Transverse colon (tissue), 4 donors: ENCODE data around the gene TRAPPC2. TPM values are rescaled to one million over a fixed set of nuclear protein-coding genes. Genes with fewer than 3 reads are reported as not detected.
A peak's percentile ranks its signal among the peaks of the same experiment; 100 is the strongest.

Source experiments
- DNase-seq: peaks from one replicate; pipeline ENCODE4 v3.0.0-alpha.2; 2019
- H3K27ac ChIP-seq, 4 donors: fragments of 200-600 bp; sonication (generic); 2 replicates each; pipeline ENCODE4 v1.5.1; 2016 to 2018; ENCODE audit warnings: inconsistent platforms in 4 of 4
- H3K27me3 ChIP-seq: fragments of 200-600 bp; sonication (generic); 2 replicates; pipeline ENCODE4 v1.5.1; 2017; ENCODE audit warnings: inconsistent platforms
- H3K36me3 ChIP-seq, 4 donors: fragments of 200-600 bp; sonication (generic); 2 replicates each; pipeline ENCODE4 v1.5.1; 2017 to 2019; ENCODE audit warnings: inconsistent platforms in 4 of 4
- H3K4me1 ChIP-seq, 4 donors: fragments of 200-600 bp; sonication (generic); 2 replicates each; pipeline ENCODE4 v1.5.1; 2017 to 2020; ENCODE audit warnings: inconsistent platforms in 4 of 4
- H3K4me3 ChIP-seq, 4 donors: fragments of 200-600 bp; sonication (generic); 1 replicate in 1 of 4; 2 replicates in 3 of 4; pipeline versions ENCODE4 v1.5.1 to v1.6.1; 2017 to 2019; ENCODE audit warnings: inconsistent platforms in 4 of 4
- H3K9me3 ChIP-seq, 2 donors: fragments of 200-600 bp; sonication (generic); 2 replicates each; pipeline ENCODE4 v1.5.1; 2017 to 2019; ENCODE audit warnings: inconsistent platforms in 2 of 2
- EP300 ChIP-seq: sonication (generic); formaldehyde crosslinking; IDR thresholded peaks from one replicate; pipeline ENCODE4 v1.6.1; 2017; ENCODE audit warnings: antibody characterized with exemption, low read depth
- POLR2A ChIP-seq: fragments of 450-650 bp; IDR thresholded peaks from one replicate; pipeline ENCODE4 v1.6.1; 2016; ENCODE audit warnings: antibody characterized with exemption, mild to moderate bottlenecking, moderate library complexity
- POLR2AphosphoS5 ChIP-seq, 3 donors: sonication (generic); formaldehyde crosslinking; IDR thresholded peaks; one replicate each; pipeline ENCODE4 v1.6.1; 2016; ENCODE audit warnings: antibody characterized with exemption in 3 of 3
- WGBS, 2 donors: methylation state at CpG; one replicate each; pipeline ENCODE4 v1.1.5; 2018; ENCODE audit warnings: low coverage in 1 of 2; 5-methylcytosine and 5-hydroxymethylcytosine counted together
- in situ Hi-C, 4 donors: fragments of 200-750 bp; cut with MboI; loops; one replicate each; pipeline versions ENCODE4 v1.15.0 to v1.15.1; 2017; ENCODE audit warnings: low sequenced_read_pairs in 3 of 4, low pct_ligation_motif_present in 1 of 4, low pct_unique_long_range_greater_than_20kb in 1 of 4
- intact Hi-C: fragments of 100-400 bp; cut with DNase I; formaldehyde crosslinking; loops from one replicate; pipeline ENCODE4 v1.15.1; 2023; ENCODE audit warnings: low total_unique reads
- total RNA-seq, 4 donors: library from RNA; depleted of rRNA; stranded (reverse); fragments of >200 nt; gene quantifications; one replicate each; pipeline ENCODE4 v1.1.0, GENCODE V29; 2016
- TF ChIP-seq, protein P1 (sequence below), 5 experiments: fragments of 200-600 bp in 3 of 5; fragments of 450-650 bp in 2 of 5; sonication (generic) in 3 of 5; IDR thresholded peaks; 1 replicate in 2 of 5; 2 replicates in 3 of 5; pipeline ENCODE4 v1.5.1; 2016 to 2017; ENCODE audit warnings: antibody characterized with exemption in 5 of 5, inconsistent platforms in 3 of 5, mild to moderate bottlenecking in 2 of 5, moderate library complexity in 1 of 5

Gene TRAPPC2
- total RNA-seq, 4 donors from 2014 or later, result 14.2 to 25.9 (median 15.1) TPM

DNA sequence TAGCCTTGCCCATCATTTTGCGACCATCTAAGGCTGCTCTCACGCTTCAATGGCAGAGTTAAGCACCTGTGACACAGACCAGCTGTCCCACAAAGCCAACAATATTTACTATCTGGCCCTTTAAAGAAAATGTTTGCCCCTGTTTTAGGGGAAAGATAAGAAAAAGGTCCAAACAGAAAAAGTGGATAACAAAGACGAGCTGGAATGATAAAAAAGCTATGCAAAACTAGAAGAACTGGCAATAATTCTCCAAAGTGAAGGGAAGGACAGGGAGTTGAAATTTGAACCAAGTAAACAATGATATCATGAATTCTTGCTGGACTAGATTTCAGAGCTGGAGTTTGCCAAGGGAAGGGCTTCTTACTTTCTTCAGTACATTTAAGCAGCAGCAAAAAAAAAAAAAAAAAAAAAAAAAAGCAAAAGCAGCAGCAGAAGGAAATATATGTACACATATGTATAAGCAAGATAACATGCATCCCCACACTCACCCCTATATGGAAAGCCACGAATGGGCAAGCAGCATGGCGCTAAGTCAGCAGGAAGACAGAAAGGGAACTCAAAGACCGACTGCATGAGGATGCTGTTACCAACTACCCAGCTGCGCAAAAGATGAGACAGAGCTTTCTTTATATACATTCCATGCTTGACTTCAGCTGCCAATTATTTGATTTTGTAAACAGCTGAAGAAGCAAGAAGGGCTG, 12.5 kb downstream of the TRAPPC2 start:
- intact Hi-C loops (no loop called here), in situ Hi-C loops (no loop called here)
- H3K4me3 ChIP-seq, result no peak overlapping the region
- peak overlapping the region; percentile 47 to 75 (median 64) for H3K27ac ChIP-seq
- TF ChIP-seq EP300, result no peak
- no peak for TF ChIP-seq POLR2AphosphoS5 (IDR thresholded peaks at IDR 0.05)
- no peak for TF ChIP-seq POLR2A
- DNase-seq, result no peak
- H3K36me3 ChIP-seq, result no peaks in the 10 kb centered on the region
- no peaks in the 10 kb centered on the region for H3K27me3 ChIP-seq
- no peaks in the 10 kb centered on the region for H3K9me3 ChIP-seq
- 63 to 83% methylated on average over 2 to 7 of the region's 7 CpGs for WGBS, 2 donors
- H3K4me1 ChIP-seq, result peaks cover 0 to 10% (median 2%) of the 10 kb centered on the region in 4 donors

DNA sequence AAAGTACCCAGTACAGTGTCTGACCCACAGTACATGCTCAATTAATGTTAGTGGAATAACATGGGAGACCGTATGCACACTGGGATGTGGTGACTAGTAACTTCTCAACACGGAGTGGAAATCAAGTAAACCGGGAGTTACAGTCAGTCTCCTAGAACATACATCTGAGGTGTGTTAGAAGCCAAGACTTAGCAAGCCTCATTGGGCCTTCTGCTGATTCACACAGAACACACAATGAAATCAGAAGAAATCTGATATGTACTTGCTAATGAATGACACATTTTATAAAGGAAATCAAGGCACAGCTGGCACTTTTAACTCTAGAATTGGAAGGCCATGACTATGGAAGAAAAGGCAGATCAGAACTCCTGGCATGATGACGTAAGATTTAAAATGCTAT, 13.0 kb downstream of the TRAPPC2 start:
- no peaks in the 10 kb centered on the region for H3K27me3 ChIP-seq
- no peak for DNase-seq
- 70 to 90% methylated on average over 2 to 4 of the region's 4 CpGs for WGBS, 2 donors
- intact Hi-C loops (no loop called here), in situ Hi-C loops (no loop called here)
- no peak overlapping the region for H3K4me3 ChIP-seq
- no peaks in the 10 kb centered on the region for H3K9me3 ChIP-seq
- peaks cover 0 to 10% (median 2%) of the 10 kb centered on the region in 4 donors for H3K4me1 ChIP-seq
- TF ChIP-seq, protein P1, sequence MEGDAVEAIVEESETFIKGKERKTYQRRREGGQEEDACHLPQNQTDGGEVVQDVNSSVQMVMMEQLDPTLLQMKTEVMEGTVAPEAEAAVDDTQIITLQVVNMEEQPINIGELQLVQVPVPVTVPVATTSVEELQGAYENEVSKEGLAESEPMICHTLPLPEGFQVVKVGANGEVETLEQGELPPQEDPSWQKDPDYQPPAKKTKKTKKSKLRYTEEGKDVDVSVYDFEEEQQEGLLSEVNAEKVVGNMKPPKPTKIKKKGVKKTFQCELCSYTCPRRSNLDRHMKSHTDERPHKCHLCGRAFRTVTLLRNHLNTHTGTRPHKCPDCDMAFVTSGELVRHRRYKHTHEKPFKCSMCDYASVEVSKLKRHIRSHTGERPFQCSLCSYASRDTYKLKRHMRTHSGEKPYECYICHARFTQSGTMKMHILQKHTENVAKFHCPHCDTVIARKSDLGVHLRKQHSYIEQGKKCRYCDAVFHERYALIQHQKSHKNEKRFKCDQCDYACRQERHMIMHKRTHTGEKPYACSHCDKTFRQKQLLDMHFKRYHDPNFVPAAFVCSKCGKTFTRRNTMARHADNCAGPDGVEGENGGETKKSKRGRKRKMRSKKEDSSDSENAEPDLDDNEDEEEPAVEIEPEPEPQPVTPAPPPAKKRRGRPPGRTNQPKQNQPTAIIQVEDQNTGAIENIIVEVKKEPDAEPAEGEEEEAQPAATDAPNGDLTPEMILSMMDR (IDR thresholded peaks at IDR 0.05), result no peak
- no peak for TF ChIP-seq POLR2AphosphoS5 (IDR thresholded peaks at IDR 0.05)
- TF ChIP-seq POLR2A, result no peak
- TF ChIP-seq EP300, result no peak
- peak overlapping the region; percentile 47 to 75 (median 64) for H3K27ac ChIP-seq
- H3K36me3 ChIP-seq, result no peaks in the 10 kb centered on the region

DNA sequence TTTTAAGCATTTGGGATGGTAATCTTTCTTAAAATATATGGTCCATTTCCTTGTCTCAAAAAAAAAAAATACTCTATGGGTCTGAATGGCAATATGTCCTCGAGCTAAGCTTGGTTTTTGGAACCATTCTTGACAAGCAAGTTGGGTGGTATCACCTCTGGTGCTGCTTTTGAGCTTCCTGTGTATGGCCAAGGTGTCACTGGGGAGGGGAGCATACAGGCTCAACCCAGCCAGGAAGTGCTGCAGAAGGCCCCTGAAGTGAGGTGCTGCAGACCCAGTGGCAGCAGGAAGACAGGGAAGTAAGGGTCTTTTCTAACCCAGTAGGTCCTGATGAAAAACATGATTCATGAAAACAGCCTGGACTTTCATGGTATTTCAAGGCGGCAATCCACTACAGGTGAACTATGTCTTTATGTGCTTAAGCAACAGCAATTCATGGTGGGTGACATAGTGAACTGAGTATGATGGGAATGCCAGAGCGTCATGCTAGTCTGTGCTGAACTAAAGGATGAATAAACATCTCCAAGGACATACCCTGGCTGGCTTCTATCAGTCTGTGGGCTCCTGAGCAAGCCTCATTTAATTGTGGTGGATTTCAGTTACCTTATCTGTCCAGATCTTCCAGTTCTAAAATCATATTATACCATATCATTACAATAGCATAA, 15.1 kb downstream of the TRAPPC2 start:
- Histone ChIP-seq H3K36me3 (no peaks in the 10 kb centered on the region), H3K4me3 (no peak overlapping the region), H3K27ac (peak overlapping the region; percentile 14 to 50 (median 30)), H3K9me3 (no peaks in the 10 kb centered on the region), H3K27me3 (no peaks in the 10 kb centered on the region), H3K4me1 (peaks cover 0 to 10% (median 2%) of the 10 kb centered on the region in 4 donors)
- TF ChIP-seq EP300 (no peak), POLR2A (no peak), POLR2AphosphoS5 (IDR thresholded peaks at IDR 0.05) (no peak)
- TF ChIP-seq, protein P1 (IDR thresholded peaks at IDR 0.05), result no peak
- intact Hi-C loops, result no loop called here
- in situ Hi-C loops, result no loop called here
- DNase-seq, result no peak
- 87% methylated on average over 3 of the region's 3 CpGs; no CpG with 5 or more reads in 1 of the 2 donors for WGBS, 2 donors

DNA sequence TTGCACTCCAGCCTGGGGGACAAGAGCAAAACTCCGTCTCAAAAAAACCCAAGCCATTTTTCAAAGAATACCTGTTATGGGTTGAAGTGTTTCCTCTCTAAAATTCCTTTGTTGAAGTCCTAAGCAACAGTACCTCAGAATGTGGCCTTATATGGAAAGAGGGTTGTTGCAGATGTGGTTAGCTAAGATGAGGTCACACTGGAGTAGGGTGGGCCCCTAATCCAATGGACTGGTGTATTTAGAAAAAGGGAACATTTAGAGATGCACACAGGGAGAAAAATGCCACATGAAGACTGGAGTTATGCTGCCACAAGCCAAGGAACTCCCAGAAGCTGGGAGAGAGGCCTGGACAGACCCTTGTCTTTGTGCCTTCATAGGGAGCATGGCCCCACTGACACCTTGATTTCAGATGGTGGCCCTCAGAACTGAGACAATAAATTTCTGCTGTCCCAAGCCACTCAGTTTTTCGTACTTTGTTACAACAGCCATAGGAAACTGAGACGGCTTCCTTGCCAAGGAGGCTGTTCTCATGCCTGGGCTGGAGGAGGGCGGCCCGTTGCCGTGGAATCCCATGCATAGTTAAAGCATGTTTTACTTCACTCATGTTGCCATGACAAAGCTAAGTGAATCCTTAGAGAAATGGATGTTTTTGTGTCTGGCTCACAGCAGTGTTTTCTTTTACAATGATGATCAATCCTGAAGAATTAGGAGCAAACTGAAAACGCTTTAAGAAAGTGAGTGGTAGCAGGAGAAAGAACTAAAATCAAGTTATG, 16.5 kb downstream of the TRAPPC2 start:
- 71% methylated on average over 7 of the region's 7 CpGs; no CpG with 5 or more reads in 1 of the 2 donors for WGBS, 2 donors
- intact Hi-C loops (no loop called here), in situ Hi-C loops (no loop called here)
- no peak overlapping the region for H3K4me3 ChIP-seq
- H3K9me3 ChIP-seq, result no peaks in the 10 kb centered on the region
- H3K27ac ChIP-seq, result peak overlapping the region; percentile 14 to 57 (median 45)
- H3K36me3 ChIP-seq, result no peaks in the 10 kb centered on the region
- H3K4me1 ChIP-seq, result peaks cover 0 to 10% (median under 1%) of the 10 kb centered on the region in 4 donors
- TF ChIP-seq POLR2A (no peak), EP300 (no peak), POLR2AphosphoS5 (IDR thresholded peaks at IDR 0.05) (no peak)
- TF ChIP-seq, protein P1 (IDR thresholded peaks at IDR 0.05), result no peak
- no peaks in the 10 kb centered on the region for H3K27me3 ChIP-seq
- no peak for DNase-seq
